HG03175 (cell line): ENCODE measurements around the gene MSANTD2.

ENCODE experiments used
- ATAC-seq: cut with Tn5 transposase; IDR thresholded peaks from one replicate; pipeline ENCODE4 v1.9.1; 2021; ENCODE audit warnings: mild to moderate bottlenecking, moderate library complexity; ENCODE audit not compliant: unreplicated experiment

MSANTD2 gene

DNA sequence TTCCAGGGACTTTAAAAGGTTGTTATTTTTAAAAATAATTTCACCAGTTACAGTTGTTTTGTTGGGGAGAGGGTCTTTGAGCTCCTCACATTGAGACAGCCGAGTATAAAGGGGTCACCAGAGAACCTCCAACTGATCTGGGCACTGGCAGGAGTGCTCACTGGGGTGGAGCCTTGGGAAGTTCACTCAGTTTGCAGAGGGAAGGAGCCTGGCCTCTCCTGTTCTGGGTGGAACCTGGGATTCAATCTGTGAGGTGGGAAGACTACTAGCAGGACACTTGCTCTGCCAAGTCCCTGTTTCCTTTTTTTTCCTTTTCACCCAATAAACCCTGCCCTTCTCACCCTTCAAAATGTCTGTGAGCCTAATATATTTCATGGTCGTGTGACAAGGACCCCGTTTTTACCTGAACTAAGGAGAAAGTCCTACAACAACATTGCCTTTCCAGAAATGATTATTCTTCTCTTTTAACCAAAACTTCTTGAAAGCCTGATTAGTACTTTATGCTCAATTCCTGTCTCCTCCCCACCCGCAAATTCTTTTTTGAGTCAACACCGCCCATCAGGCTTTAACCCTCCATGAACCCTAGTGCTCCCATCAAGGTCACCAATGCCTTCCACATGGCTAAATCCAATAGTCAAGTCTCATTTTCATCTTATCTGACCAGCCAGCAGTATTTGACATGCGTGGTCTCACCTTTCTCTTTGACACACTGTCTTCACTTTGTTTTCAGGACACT, 22.0 kb upstream of the MSANTD2 start:
- ATAC-seq, result no peak

GRCh38 chr11:124817036-124817435, 16.8 kb upstream of the MSANTD2 start:
- no peak for ATAC-seq

DNA sequence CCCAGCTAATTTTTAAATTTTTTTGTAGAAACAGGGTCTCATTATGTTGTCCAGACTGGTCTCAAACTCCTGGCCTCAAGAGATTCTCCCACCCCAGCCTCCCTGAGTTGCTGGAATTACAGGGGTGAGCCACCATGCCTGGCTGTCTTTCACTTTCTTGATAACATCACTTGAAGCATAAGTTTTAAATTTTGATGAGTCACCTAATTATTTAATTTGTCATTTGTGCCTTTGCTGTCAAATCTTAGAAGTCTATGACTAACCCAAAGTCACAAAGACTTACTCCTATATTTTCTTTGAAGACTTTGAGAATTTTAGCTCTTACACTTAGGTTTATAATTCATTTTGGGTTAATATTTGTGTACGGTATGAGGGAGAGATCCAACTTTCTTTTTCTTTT, 14.5 kb upstream of the MSANTD2 start:
- no peak for ATAC-seq

GRCh38 chr11:124812876-124813275, 12.7 kb upstream of the MSANTD2 start:
- no peak for ATAC-seq

DNA sequence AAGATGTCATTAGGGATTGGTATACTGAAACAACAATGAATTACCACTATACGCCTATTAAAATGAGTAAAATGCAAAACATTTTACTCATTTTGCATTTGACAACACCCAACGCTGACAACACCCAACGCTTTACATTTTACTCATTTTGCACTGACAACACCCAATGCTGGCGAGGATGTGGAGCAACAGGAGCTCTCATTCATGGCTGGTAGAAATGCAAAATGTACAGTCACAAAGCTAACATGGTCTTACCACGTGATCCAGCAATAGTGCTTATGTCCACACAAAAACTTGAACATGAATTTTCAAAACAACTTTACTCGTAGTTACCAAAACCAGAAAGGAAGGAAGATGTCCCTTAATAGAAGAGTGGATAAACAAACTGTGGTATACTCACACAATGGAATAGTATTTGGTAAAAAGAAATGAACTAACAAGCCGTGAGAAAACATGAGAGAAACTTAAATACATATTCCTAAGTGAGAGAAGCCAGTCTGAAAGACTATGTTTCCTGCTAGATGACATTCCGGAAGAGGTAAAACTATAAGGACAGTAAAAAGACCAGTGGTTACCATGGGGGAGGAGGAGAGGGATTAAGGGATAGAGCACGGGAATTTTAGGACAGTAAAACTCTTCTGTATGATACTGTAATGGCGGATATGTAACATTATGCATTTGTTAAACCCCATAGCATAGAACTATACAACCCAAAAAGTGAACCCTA, 11.4 kb upstream of the MSANTD2 start:
- ATAC-seq, result no peak

GRCh38 chr11:124807660-124808270, 7.6 kb upstream of the MSANTD2 start:
- no peak for ATAC-seq

- no peak for ATAC-seq
Measured at GRCh38 chr11:124807201-124807600, 7.0 kb upstream of the MSANTD2 start.

DNA sequence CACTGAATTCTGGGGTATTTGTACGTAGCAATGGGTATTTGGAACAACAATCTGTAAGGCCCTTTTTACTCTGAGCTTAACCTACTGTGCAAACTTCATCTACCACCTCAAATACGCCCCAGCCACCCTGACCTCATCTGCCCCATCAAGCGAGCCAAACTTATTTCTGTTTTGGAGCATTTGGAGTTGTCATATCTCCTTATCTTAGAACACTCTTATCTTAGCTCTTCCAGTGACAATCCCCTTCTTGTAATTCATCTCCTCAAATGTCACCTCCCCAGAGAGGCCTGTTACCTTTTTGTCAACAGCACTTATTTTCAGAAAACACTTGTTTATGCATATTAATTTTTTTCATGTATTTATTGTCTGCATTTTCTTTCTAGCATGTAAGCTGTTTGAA, 4.7 kb upstream of the MSANTD2 start:
- no peak for ATAC-seq

- no peak for ATAC-seq
Measured at GRCh38 chr11:124801636-124802312, 1.6 kb upstream of the MSANTD2 start.

DNA sequence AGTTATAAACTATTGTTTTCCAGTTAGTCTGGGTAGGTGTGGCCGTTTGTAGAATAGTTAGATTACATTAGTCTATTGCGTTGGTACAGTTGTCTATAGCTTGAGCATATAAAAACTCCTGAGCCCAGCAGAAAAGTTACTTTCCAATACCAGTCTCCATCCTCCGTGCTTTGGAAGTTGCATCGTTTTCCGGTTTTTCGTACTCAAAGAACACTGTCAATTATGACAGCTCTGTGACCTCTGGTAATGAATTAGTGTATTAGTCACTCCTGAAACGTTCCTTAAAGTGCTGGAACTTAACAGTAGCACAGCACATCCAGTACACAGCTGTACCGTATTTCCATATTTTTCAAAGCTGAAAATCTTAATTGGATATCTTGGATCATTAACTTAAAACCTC, 808 bp upstream of the MSANTD2 start:
- ATAC-seq, result no peak

GRCh38 chr11:124799348-124800225, 619 bp downstream of the MSANTD2 start:
- peak; percentile 40 for ATAC-seq

- peak; percentile 17 for ATAC-seq
Measured at GRCh38 chr11:124798991-124799347, 1.2 kb downstream of the MSANTD2 start.

- ATAC-seq, result no peak
Measured at GRCh38 chr11:124796312-124796711, 3.9 kb downstream of the MSANTD2 start.

GRCh38 chr11:124793466-124794278, 6.5 kb downstream of the MSANTD2 start:
- no peak for ATAC-seq

DNA sequence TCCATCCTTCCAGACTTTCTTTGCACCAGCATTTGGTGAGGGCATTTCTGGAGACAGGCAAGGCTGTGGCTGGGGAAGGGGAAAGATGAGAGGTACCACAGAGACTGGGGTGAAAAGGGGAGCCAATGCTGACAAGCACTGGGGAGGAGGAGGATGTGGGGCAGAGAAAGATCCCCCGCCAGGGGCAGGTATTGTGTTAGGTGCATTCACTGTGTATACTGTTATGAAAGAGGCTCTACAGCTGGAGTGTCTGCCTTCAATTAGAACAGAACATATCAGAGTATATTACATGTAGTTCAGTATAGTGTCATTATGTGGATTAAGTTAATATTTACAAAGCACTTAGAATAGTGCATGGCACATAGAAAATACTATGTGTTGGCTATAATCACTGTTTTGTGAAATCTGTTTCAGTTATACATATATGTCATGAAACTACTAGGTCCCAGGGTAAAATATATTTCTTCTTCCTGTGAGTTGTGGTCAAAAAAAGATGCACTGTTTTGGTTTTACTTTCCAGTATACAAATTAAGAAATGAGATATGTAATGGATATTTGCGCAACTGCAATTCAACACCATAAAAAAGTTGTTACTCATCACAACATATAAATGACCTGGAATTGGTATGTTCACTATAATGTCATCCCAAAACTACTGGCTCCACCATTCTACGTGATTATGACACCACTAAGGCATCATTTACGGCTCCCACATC, 8.4 kb downstream of the MSANTD2 start:
- ATAC-seq, result peak; percentile 79

GRCh38 chr11:124788521-124788920, 11.7 kb downstream of the MSANTD2 start:
- ATAC-seq, result no peak

DNA sequence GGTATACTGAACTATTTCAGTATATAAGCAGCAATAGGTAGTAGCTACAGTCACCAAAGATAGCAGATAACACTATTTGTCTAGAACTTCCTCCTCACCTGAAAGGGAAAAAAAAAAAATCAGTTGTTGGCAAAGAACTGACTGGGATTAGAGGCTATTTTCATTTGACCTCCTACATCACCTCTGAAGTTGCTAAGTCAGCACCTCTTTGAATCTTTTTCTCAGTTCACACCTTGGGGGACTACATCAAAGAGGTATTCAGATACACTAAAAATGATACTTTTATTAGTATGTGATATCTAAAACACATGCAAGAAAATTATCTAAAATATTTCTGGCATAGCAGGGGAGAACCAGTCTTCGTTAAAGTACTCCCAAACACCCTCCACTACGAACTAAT, 16.2 kb downstream of the MSANTD2 start:
- no peak for ATAC-seq

GRCh38 chr11:124783002-124783401, 17.2 kb downstream of the MSANTD2 start:
- ATAC-seq, result no peak

DNA sequence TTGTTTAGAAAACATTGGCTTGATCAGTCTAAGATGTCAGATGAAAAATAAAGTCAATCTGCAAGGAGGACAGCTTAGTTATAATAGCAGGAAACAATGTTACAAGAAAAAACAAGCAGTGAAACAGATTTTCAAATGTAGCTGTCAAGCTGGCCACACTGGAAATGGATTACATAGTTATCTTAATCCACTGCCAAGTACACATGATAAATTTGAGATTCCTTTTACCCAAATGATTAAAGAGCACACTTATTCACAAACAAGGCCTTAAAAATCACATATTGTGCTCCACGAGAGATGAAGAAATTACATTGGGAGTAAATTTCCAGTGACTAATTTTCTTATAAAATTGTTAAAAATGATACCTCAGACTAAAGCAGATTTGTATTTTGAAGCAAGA, 20.6 kb downstream of the MSANTD2 start:
- no peak for ATAC-seq
